ENCODE measurements around the gene GPR137C.

The GPR137C gene

GRCh38 chr14:52660832-52661231 lies 108.2 kb downstream of the GPR137C start:
- Histone ChIP-seq H3K4me2 (ENCODE audit: low read length) (no peak overlapping the region), H3K56ac (ENCODE audit: low read length) (no peak overlapping the region), H3K18ac (ENCODE audit: low read length) (no peak overlapping the region), H3K79me1 (ENCODE audit: low read length) (no peaks in the 10 kb centered on the region), H2BK120ac (ENCODE audit: low read depth, low read length) (no peak overlapping the region), H3K79me2 (ENCODE audit: control insufficient read depth, insufficient read depth, low read length) (no peaks in the 10 kb centered on the region), H2AK5ac (ENCODE audit: low read length) (no peak overlapping the region), H2BK5ac (ENCODE audit: low read length) (no peak overlapping the region), H4K8ac (ENCODE audit: low read depth, low read length) (no peak overlapping the region), H2BK15ac (replicated peaks; ENCODE audit: low read depth) (no peak overlapping the region), H3K36me3 (ENCODE audit: control insufficient read depth, insufficient read depth, low read length) (no peaks in the 10 kb centered on the region), H3K23ac (ENCODE audit: low read length) (no peak overlapping the region), H3K9ac (ENCODE audit: low read length) (no peak overlapping the region), H3K27me3 (ENCODE audit: insufficient read depth, low read length, poor library complexity) (no peaks in the 10 kb centered on the region), H3K4ac (ENCODE audit: low read depth, low read length) (no peak overlapping the region), H3K27ac (ENCODE audit: low read depth, low read length) (no peak overlapping the region), H4K5ac (ENCODE audit: low read length) (no peak overlapping the region), H3K4me3 (ENCODE audit: low read length) (no peak overlapping the region), H3K4me1 (ENCODE audit: control insufficient read depth, low read depth, low read length) (no peaks in the 10 kb centered on the region)
- WGBS (ENCODE audit: extremely low coverage, insufficient coverage, low lambda C conversion rate), result no CpG with 5 or more reads among the region's 1 CpG
- DNase-seq, result no peak

GRCh38 chr14:52661314-52661713 lies 108.7 kb downstream of the GPR137C start:
- Histone ChIP-seq H3K56ac (ENCODE audit: low read length) (no peak overlapping the region), H3K79me2 (ENCODE audit: control insufficient read depth, insufficient read depth, low read length) (no peaks in the 10 kb centered on the region), H3K36me3 (ENCODE audit: control insufficient read depth, insufficient read depth, low read length) (no peaks in the 10 kb centered on the region), H3K79me1 (ENCODE audit: low read length) (no peaks in the 10 kb centered on the region), H2BK120ac (ENCODE audit: low read depth, low read length) (no peak overlapping the region), H2AK5ac (ENCODE audit: low read length) (no peak overlapping the region), H2BK5ac (ENCODE audit: low read length) (no peak overlapping the region), H3K27me3 (ENCODE audit: insufficient read depth, low read length, poor library complexity) (no peaks in the 10 kb centered on the region), H3K23ac (ENCODE audit: low read length) (no peak overlapping the region), H3K9ac (ENCODE audit: low read length) (no peak overlapping the region), H3K4me1 (ENCODE audit: control insufficient read depth, low read depth, low read length) (no peaks in the 10 kb centered on the region), H4K8ac (ENCODE audit: low read depth, low read length) (no peak overlapping the region), H3K27ac (ENCODE audit: low read depth, low read length) (no peak overlapping the region), H3K4me3 (ENCODE audit: low read length) (no peak overlapping the region), H3K4ac (ENCODE audit: low read depth, low read length) (no peak overlapping the region), H3K4me2 (ENCODE audit: low read length) (no peak overlapping the region), H2BK15ac (replicated peaks; ENCODE audit: low read depth) (no peak overlapping the region), H3K18ac (ENCODE audit: low read length) (no peak overlapping the region), H4K5ac (ENCODE audit: low read length) (no peak overlapping the region)
- no CpG with 5 or more reads among the region's 2 CpGs for WGBS (ENCODE audit: extremely low coverage, insufficient coverage, low lambda C conversion rate)
- DNase-seq, result no peak

DNA sequence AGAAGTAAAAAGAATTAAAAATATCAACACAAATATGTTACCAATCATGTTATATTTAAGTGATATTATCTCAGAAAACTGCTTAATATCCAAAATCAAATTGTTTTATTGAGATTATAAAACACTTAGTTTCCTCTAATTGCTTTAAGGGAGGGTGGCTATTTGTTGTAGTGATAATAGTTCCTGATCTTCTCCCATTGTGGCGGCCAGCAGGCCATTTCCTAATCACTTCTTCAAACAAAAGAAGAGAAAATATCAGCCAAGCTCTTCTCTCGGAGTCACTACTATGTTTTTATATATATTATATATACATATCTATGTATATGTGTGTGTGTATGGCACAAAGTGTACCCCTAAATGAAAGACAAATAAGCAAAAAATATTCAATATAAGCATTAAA lies 111.2 kb downstream of the GPR137C start:
- Histone ChIP-seq H2BK15ac (replicated peaks; ENCODE audit: low read depth) (no peak overlapping the region), H3K79me1 (ENCODE audit: low read length) (no peaks in the 10 kb centered on the region), H3K79me2 (ENCODE audit: control insufficient read depth, insufficient read depth, low read length) (no peaks in the 10 kb centered on the region), H2BK5ac (ENCODE audit: low read length) (no peak overlapping the region), H3K56ac (ENCODE audit: low read length) (no peak overlapping the region), H3K9ac (ENCODE audit: low read length) (no peak overlapping the region), H2AK5ac (ENCODE audit: low read length) (no peak overlapping the region), H2BK120ac (ENCODE audit: low read depth, low read length) (no peak overlapping the region), H3K27me3 (ENCODE audit: insufficient read depth, low read length, poor library complexity) (no peaks in the 10 kb centered on the region), H4K5ac (ENCODE audit: low read length) (no peak overlapping the region), H3K36me3 (ENCODE audit: control insufficient read depth, insufficient read depth, low read length) (no peaks in the 10 kb centered on the region), H3K27ac (ENCODE audit: low read depth, low read length) (no peak overlapping the region), H3K4me1 (ENCODE audit: control insufficient read depth, low read depth, low read length) (no peaks in the 10 kb centered on the region), H3K4ac (ENCODE audit: low read depth, low read length) (no peak overlapping the region), H4K8ac (ENCODE audit: low read depth, low read length) (no peak overlapping the region), H3K18ac (ENCODE audit: low read length) (no peak overlapping the region), H3K23ac (ENCODE audit: low read length) (no peak overlapping the region), H3K4me2 (ENCODE audit: low read length) (no peak overlapping the region), H3K4me3 (ENCODE audit: low read length) (no peak overlapping the region)
- no CpG with 5 or more reads among the region's 2 CpGs for WGBS (ENCODE audit: extremely low coverage, insufficient coverage, low lambda C conversion rate)
- peak; percentile 30 for DNase-seq

GRCh38 chr14:52678591-52678990 lies 126.0 kb downstream of the GPR137C start:
- Histone ChIP-seq H3K27me3 (ENCODE audit: insufficient read depth, low read length, poor library complexity) (no peaks in the 10 kb centered on the region), H3K36me3 (ENCODE audit: control insufficient read depth, insufficient read depth, low read length) (no peaks in the 10 kb centered on the region), H2BK5ac (ENCODE audit: low read length) (no peak overlapping the region), H3K23ac (ENCODE audit: low read length) (no peak overlapping the region), H3K27ac (ENCODE audit: low read depth, low read length) (no peak overlapping the region), H2AK5ac (ENCODE audit: low read length) (no peak overlapping the region), H3K9ac (ENCODE audit: low read length) (no peak overlapping the region), H3K4me3 (ENCODE audit: low read length) (no peak overlapping the region), H3K4me1 (ENCODE audit: control insufficient read depth, low read depth, low read length) (no peaks in the 10 kb centered on the region), H3K56ac (ENCODE audit: low read length) (no peak overlapping the region), H4K5ac (ENCODE audit: low read length) (no peak overlapping the region), H4K8ac (ENCODE audit: low read depth, low read length) (no peak overlapping the region), H2BK15ac (replicated peaks; ENCODE audit: low read depth) (no peak overlapping the region), H3K79me2 (ENCODE audit: control insufficient read depth, insufficient read depth, low read length) (no peaks in the 10 kb centered on the region), H3K4me2 (ENCODE audit: low read length) (no peak overlapping the region), H3K18ac (ENCODE audit: low read length) (no peak overlapping the region), H3K4ac (ENCODE audit: low read depth, low read length) (no peak overlapping the region), H3K79me1 (ENCODE audit: low read length) (no peaks in the 10 kb centered on the region), H2BK120ac (ENCODE audit: low read depth, low read length) (no peak overlapping the region)
- DNase-seq, result peak; percentile 28
- no CpG with 5 or more reads among the region's 2 CpGs for WGBS (ENCODE audit: extremely low coverage, insufficient coverage, low lambda C conversion rate)

DNA sequence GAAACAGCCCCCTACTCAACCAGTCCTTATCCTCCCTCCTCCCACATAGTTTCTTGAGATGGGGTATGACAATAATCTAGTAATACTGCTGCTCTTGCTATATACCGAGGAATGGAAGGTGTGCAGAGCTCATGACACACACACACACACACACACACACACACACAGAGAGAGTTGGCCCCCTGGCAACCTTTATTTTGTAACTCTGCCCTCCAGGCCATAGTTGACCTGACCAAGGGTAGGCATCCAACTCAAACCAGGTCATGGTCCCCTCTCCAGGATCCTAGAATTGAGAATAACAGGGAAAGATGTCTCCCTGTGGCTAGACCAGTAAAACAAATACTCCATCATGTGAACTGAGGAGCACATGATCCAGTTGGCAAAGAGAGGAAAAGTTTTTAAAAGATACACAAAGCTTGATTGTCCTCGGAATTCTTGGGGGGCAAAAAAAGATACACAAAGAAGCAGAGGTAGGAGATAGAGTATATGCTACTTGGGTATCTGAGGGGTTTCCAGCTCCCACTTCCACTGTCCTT lies 131.4 kb downstream of the GPR137C start:
- H3K9ac ChIP-seq (ENCODE audit: low read length), result no peak overlapping the region

GRCh38 chr14:52686176-52686575 lies 133.5 kb downstream of the GPR137C start:
- H3K36me3 ChIP-seq (ENCODE audit: control insufficient read depth, insufficient read depth, low read length), result no peaks in the 10 kb centered on the region
- H3K4me3 ChIP-seq (ENCODE audit: low read length), result no peak overlapping the region
- H2BK120ac ChIP-seq (ENCODE audit: low read depth, low read length), result no peak overlapping the region
- peaks cover 5% of the 10 kb centered on the region for H3K79me1 ChIP-seq (ENCODE audit: low read length)
- H2BK15ac ChIP-seq (replicated peaks; ENCODE audit: low read depth), result no peak overlapping the region
- H3K27me3 ChIP-seq (ENCODE audit: insufficient read depth, low read length, poor library complexity), result no peaks in the 10 kb centered on the region
- H3K56ac ChIP-seq (ENCODE audit: low read length), result no peak overlapping the region
- H3K23ac ChIP-seq (ENCODE audit: low read length), result no peak overlapping the region
- H3K9ac ChIP-seq (ENCODE audit: low read length), result no peak overlapping the region
- no peak overlapping the region for H3K4ac ChIP-seq (ENCODE audit: low read depth, low read length)
- WGBS (ENCODE audit: extremely low coverage, insufficient coverage, low lambda C conversion rate), result no CpG with 5 or more reads among the region's 1 CpG
- no peak overlapping the region for H2AK5ac ChIP-seq (ENCODE audit: low read length)
- H2BK5ac ChIP-seq (ENCODE audit: low read length), result no peak overlapping the region
- no peak overlapping the region for H3K18ac ChIP-seq (ENCODE audit: low read length)
- DNase-seq, result no peak
- no peak overlapping the region for H4K8ac ChIP-seq (ENCODE audit: low read depth, low read length)
- no peak overlapping the region for H3K27ac ChIP-seq (ENCODE audit: low read depth, low read length)
- H3K4me2 ChIP-seq (ENCODE audit: low read length), result no peak overlapping the region
- peaks cover 3% of the 10 kb centered on the region for H3K79me2 ChIP-seq (ENCODE audit: control insufficient read depth, insufficient read depth, low read length)
- H4K5ac ChIP-seq (ENCODE audit: low read length), result no peak overlapping the region
- H3K4me1 ChIP-seq (ENCODE audit: control insufficient read depth, low read depth, low read length), result peaks cover 3% of the 10 kb centered on the region

More for the DNA sequence above, 131.4 kb downstream of the GPR137C start:
- Histone ChIP-seq H3K18ac (ENCODE audit: low read length) (no peak overlapping the region), H2BK5ac (ENCODE audit: low read length) (no peak overlapping the region), H3K79me2 (ENCODE audit: control insufficient read depth, insufficient read depth, low read length) (peaks cover 3% of the 10 kb centered on the region), H3K27me3 (ENCODE audit: insufficient read depth, low read length, poor library complexity) (no peaks in the 10 kb centered on the region), H2BK15ac (replicated peaks; ENCODE audit: low read depth) (no peak overlapping the region), H3K4ac (ENCODE audit: low read depth, low read length) (no peak overlapping the region), H3K4me3 (ENCODE audit: low read length) (no peak overlapping the region), H4K5ac (ENCODE audit: low read length) (no peak overlapping the region), H3K4me2 (ENCODE audit: low read length) (no peak overlapping the region), H3K4me1 (ENCODE audit: control insufficient read depth, low read depth, low read length) (peaks cover 3% of the 10 kb centered on the region), H2BK120ac (ENCODE audit: low read depth, low read length) (no peak overlapping the region), H4K8ac (ENCODE audit: low read depth, low read length) (no peak overlapping the region), H3K23ac (ENCODE audit: low read length) (no peak overlapping the region), H3K79me1 (ENCODE audit: low read length) (peaks cover 4% of the 10 kb centered on the region), H3K56ac (ENCODE audit: low read length) (no peak overlapping the region), H3K36me3 (ENCODE audit: control insufficient read depth, insufficient read depth, low read length) (no peaks in the 10 kb centered on the region), H2AK5ac (ENCODE audit: low read length) (no peak overlapping the region), H3K27ac (ENCODE audit: low read depth, low read length) (no peak overlapping the region)
- no peak for DNase-seq
- no CpG with 5 or more reads among the region's 2 CpGs for WGBS (ENCODE audit: extremely low coverage, insufficient coverage, low lambda C conversion rate)

All from mesendoderm (in vitro differentiated cells).